MM.1S (cell line): Measurements from ENCODE around the gene SNAPC4.

Experiments used
- CTCF ChIP-seq: fragments of 300-600 bp; sonication (generic); IDR thresholded peaks from 2 replicates; pipeline ENCODE4 v1.5.1; 2016; ENCODE audit warnings: antibody characterized with exemption, low read length, mixed read lengths
- EZH2phosphoT487 ChIP-seq: fragments of 300-600 bp; sonication (generic); IDR thresholded peaks from 2 replicates; pipeline ENCODE4 v1.6.1; 2018; ENCODE audit warnings: antibody characterized with exemption, low read length

GRCh38 chr9:136379891-136380290 is 20.1 kb downstream of the SNAPC4 start:
- TF ChIP-seq CTCF (no peak), EZH2phosphoT487 (no peak)
